Activated gamma-delta T cell (primary cell): Measurements from ENCODE around the gene PDE4DIP.
"Not testable (repeated sequence)": the region's sequence is repeated elsewhere in the genome, so short reads cannot be mapped to it uniquely, and the experiment has no call there.

Experiments used
- DNase-seq: peaks from one replicate; lab custom pipeline; 2025; lab: John Stamatoyannopoulos, UW

The PDE4DIP gene

GRCh38 chr1:148921047-148921446 lies 76.8 kb downstream of the PDE4DIP start:
- not testable (repeated sequence) for DNase-seq

DNA sequence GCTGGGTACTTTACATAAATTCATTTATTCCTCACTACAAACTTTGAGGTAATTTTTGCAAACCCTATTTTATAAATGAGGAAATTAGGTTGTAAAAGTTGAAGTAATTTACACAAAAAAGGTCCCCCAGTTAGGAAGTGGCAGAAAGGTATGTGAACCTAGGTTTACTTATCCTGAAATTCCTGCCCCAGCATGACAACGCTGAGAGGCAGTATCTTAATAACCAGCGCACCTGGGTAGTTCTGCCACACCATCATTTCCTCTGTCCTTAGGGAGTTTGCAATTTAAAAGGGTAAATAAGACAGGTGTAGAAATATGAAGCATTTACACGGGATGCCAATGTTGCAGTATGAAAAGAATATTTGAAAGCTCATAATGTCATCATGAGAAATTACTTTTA lies 79.6 kb downstream of the PDE4DIP start:
- DNase-seq = not testable (repeated sequence)

GRCh38 chr1:148927645-148928044 lies 83.4 kb downstream of the PDE4DIP start:
- not testable (repeated sequence) for DNase-seq

DNA sequence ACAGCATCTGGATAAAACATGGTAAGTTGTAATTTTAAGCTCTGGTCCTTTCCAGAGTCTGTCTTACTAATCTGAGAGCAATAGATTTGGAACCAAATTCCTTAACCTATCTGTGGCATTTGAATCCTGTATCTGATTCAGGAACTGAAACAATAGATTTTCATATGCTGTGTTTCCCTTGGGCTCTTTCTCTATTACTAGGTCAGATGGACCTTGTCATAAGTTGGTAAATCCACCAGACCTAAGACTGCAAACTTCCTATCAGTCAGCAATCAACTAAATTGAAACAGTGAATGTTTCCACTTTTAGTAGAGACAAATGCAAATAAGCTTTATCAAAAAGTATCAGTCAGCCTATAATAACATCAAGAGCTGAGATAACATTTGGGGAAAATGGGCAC lies 85.0 kb downstream of the PDE4DIP start:
- DNase-seq = not testable (repeated sequence)

- not testable (repeated sequence) for DNase-seq
Observed at GRCh38 chr1:148935381-148936002, 91.3 kb downstream of the PDE4DIP start.

DNA sequence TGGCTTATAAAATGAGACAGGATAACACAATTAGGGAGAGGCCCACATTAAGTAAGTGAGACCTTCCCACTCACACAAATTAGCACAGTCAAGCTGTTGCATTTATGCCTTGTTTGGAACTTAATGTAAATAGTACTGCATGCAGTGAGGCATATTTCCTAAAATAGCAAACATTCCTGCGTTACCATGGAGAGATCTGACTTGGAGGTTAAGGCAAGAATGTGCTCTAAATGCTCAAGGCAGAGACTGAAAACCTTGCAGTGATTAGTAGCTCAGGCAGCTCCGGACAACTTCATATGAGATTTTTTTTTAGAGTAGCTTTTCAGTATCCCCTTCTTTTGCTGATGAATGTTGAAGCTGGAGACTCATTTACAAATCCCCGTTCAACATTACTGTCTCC lies 98.7 kb downstream of the PDE4DIP start:
- not testable (repeated sequence) for DNase-seq

DNA sequence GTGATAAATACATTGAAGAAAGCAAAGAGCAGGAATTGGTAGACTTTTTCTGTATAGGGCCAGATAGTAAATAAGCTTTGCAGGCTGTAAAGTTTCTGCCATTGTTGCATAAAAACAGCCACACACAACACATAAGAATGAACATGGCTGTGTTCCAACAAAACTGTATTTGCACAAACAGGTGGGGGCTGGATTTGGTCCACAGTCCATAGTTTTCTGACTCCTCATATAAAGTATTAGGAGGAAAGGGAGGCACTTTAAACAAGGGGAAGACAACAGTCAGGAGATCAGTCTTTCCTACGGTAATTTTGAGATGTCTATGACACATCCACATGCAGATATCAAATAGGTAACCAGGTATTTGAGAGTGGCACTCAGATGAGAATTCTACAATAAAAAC lies 100.9 kb downstream of the PDE4DIP start:
- not testable (repeated sequence) for DNase-seq

DNA sequence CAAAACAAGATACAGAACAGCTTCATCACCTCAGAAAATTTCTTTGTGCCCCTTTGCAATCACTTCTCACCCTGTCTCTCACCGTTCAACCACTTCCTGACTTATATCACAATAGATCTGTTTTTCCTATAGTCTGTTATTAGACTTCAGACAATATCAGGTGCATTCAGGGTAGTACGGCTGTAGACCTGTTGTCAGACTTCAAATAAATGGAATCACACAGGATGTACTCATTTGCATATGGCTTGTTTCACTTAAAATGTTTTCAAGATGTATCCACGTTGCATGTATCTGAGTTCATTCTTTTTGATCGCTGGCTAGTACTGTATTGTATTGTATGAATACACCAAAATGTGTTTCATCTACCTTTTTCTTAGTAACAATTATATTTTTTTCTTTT lies 104.5 kb downstream of the PDE4DIP start:
- DNase-seq = not testable (repeated sequence)

DNA sequence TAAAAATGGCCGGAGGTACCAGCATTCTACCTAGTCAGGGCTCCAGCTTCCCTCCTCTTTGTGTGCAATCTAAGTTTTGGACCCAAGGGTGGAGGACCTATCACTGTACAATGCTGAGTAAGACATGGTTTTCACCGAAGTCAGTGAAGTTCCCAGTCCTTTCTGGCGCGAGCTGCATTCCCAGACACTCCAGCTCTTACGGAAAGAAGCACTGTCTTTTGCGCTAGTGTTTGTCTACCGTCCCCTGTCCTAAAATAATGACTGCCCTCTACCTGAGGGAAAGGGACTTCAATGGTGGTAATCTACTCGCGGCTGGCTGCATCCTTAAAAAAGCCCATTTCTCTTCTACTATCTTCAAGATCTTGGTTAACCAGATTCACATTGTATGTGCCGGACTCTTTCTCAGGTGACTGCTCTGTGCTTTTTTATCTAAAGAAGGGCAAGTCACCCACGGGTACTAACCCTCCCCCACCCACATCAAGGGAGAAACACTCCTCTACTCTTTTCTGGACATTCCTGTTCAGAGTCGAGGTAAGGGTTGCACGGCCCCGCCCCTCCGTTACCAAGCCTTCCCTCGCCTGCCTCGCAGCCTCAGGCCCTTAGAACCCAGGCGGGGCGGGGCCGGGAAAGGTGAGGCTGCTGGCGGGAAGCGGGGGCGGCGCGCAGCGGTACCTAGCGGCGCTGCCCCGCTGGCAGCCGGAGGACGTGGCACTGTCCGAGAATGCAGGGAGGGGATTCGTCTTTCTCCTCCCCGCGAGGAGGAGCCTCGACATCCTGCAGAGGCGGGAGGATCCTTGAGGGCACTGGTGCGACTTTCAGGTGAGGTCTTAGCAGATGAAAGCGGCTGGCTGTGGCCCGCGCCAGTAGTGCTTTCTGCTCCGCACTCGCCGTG lies 107.4 kb downstream of the PDE4DIP start:
- not testable (repeated sequence) for DNase-seq

DNA sequence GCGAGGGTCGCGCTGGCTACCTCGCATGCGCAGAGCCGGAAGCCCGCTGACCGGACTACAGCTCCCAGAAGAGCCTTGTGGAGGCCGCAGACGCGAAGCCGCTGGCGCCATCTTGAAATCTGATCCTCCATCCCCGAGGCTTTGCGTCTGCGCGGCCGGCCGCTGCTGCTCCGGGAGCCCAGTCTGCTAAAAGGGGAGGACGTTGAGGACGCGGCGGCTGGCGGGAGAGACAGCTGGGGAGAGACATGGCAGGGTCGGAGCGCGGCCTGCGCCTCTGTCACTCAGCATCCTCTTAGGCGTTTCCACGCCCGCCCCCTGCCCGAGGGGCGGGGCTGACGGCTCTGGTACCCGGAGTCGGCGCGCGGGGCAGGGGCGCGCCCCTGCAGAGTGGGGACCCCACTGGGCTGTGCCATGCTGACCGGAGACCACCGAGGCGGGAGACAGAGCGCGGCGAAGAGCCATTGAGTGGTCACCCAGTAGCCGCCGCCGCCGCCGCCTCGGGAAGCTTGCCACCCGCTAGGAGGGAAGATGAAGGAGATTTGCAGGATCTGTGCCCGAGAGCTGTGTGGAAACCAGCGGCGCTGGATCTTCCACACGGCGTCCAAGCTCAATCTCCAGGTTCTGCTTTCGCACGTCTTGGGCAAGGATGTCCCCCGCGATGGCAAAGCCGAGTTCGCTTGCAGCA lies 108.2 kb downstream of the PDE4DIP start:
- DNase-seq = not testable (repeated sequence)

DNA sequence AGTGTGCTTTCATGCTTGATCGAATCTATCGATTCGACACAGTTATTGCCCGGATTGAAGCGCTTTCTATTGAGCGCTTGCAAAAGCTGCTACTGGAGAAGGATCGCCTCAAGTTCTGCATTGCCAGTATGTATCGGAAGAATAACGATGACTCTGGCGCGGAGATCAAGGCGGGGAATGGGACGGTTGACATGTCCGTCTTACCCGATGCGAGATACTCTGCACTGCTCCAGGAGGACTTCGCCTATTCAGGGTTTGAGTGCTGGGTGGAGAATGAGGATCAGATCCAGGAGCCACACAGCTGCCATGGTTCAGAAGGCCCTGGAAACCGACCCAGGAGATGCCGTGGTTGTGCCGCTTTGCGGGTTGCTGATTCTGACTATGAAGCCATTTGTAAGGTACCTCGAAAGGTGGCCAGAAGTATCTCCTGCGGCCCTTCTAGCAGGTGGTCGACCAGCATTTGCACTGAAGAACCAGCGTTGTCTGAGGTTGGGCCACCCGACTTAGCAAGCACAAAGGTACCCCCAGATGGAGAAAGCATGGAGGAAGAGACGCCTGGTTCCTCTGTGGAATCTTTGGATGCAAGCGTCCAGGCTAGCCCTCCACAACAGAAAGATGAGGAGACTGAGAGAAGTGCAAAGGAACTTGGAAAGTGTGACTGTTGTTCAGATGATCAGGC lies 108.8 kb downstream of the PDE4DIP start:
- not testable (repeated sequence) for DNase-seq

DNA sequence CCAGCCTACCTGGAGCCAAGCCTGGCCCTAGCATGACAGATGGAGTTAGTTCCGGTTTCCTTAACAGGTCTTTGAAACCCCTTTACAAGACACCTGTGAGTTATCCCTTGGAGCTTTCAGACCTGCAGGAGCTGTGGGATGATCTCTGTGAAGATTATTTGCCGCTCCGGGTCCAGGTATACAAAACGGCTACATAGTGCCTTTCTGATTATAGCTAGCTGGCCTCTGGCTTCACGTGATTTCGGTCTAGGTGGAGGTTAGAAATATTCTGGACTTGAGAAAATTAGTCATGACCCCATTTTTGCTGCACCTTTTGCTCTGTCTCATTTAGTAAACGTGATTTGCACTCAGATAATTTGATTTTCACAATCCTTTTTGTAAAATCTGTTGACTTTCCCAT lies 109.5 kb downstream of the PDE4DIP start:
- not testable (repeated sequence) for DNase-seq

GRCh38 chr1:148958343-148958742 lies 114.1 kb downstream of the PDE4DIP start:
- not testable (repeated sequence) for DNase-seq

DNA sequence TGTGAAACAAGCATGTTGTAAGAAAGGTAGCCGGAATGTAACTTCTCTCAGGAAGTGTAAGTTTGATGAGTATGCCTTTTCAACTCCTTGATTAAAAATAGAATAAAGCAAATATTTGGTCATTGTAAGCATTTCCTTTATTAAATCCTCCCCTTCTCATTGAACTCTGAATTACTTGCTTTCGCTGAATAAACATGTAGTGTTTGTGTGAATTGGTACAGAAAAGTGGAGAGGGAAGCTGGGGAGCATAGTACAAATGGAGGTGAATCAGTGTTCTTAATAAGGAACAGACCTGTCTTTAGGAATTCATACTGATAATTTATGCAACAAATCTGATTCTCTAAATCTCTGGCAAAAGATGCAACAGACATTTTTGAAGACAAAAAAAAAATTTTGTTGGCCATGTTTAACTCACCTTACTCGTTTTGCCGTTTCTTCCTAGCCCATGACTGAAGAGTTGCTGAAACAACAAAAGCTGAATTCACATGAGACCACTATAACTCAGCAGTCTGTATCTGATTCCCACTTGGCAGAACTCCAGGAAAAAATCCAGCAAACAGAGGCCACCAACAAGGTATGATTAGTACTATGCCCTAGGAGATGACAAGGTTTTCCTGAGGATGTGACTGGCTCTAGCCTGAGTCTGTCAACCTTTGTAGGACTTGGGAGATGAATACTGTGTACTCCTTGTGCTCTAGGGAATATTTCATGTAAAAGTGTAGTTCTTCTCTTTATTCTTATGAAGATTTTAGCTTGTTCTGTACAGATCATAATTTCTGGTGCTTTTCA lies 116.2 kb downstream of the PDE4DIP start:
- not testable (repeated sequence) for DNase-seq

DNA sequence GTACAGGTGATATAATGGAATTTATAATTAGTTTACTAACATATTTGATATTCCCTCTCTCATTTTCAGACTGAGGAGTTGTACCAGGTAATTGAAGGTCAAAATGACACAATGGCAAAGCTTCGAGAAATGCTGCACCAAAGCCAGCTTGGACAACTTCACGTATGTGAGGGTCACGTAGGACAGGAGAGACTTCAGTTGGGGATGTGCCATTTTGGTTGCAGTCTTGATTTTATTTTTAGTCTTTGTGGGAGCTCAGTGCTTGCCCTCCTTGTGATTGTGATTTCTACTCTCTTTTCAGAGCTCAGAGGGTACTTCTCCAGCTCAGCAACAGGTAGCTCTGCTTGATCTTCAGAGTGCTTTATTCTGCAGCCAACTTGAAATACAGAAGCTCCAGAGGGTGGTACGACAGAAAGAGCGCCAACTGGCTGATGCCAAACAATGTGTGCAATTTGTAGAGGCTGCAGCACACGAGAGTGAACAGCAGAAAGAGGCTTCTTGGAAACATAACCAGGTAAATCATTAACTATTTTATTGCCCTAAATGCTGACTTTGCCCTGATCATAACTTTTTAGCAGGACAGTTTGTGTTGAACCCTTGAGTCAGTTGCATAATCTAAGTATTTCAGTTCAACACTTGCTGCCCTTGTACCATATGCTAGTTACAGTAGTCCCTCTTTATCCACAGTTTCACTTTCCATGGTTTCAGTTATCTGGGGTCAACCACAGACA lies 118.1 kb downstream of the PDE4DIP start:
- DNase-seq = not testable (repeated sequence)

GRCh38 chr1:148966084-148966483 lies 121.9 kb downstream of the PDE4DIP start:
- not testable (repeated sequence) for DNase-seq

GRCh38 chr1:148967580-148967979 lies 123.4 kb downstream of the PDE4DIP start:
- DNase-seq = not testable (repeated sequence)

DNA sequence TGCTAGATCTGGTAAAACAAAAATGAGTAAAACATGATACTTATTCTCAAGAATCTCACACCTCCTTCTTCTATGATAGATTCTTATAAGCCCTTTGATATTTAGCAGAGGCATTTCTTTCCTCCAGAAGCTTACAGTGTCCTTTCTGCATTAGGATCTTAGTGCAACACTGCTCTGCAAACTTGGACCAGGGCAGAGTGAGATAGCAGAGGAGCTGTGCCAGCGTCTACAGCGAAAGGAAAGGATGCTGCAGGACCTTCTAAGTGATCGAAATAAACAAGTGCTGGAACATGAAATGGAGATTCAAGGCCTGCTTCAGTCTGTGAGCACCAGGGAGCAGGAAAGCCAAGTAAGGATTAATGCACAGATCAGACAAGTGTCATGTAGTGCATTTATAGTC lies 124.5 kb downstream of the PDE4DIP start:
- not testable (repeated sequence) for DNase-seq

GRCh38 chr1:148969126-148969525 lies 124.9 kb downstream of the PDE4DIP start:
- not testable (repeated sequence) for DNase-seq

DNA sequence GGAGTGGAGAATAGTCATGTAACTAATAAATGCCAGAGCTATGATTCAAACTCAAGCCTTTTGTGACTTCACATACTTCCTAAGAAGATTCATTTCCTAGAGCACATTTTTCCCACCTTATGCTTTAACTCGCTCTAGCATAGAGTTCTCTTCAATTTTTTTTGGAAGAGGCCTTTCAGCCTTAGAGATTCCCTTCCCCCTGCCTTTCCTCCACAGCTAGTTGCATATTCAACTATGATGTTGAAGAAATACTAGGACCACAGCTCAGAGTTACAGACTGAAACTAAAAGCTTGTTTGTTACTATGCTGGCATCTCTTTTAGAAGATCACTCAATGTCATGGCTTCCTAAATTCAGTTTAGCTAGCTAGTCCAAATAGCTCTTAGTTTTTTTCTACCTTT lies 131.2 kb downstream of the PDE4DIP start:
- not testable (repeated sequence) for DNase-seq
